Stimulated activated naive B cell treated with anti-CD40 and anti-IgM and Interleukin-4, amounts not matched to agents 10 μg/mL and 1 μg/mL and 100 μg/mL, for 72 hours (primary cell): ENCODE results near the gene ELK3.
A peak's percentile ranks its signal among the peaks of the same experiment; 100 is the strongest.

Source experiments
- ATAC-seq, 2 donors: fragments of 150-1000 bp; cut with Tn5 transposase; replicated peaks; 2 replicates each; pipeline ENCODE4 v1.10.0; 2021; ENCODE audit warnings: moderate library complexity in 1 of 2
- DNase-seq: peaks from one replicate; pipeline ENCODE4 v3.0.0; 2021
- H3K27ac Mint-ChIP-seq: one replicate; pipeline ENCODE4 v1.8.0; 2022; ENCODE audit warnings: mild to moderate bottlenecking, mixed read lengths
- H3K27me3 Mint-ChIP-seq, 2 donors: one replicate each; pipeline ENCODE4 v1.8.0; 2022; ENCODE audit warnings: mixed read lengths in 2 of 2
- H3K36me3 Mint-ChIP-seq, 2 donors: one replicate each; pipeline ENCODE4 v1.8.0; 2022; ENCODE audit warnings: mixed read lengths in 2 of 2, mild to moderate bottlenecking in 1 of 2
- H3K4me1 Mint-ChIP-seq, 2 donors: one replicate each; pipeline ENCODE4 v1.8.0; 2022; ENCODE audit warnings: mixed read lengths in 2 of 2, mild to moderate bottlenecking in 1 of 2
- H3K4me3 Mint-ChIP-seq, 2 donors: one replicate each; pipeline ENCODE4 v1.8.0; 2022; ENCODE audit warnings: mild to moderate bottlenecking in 2 of 2, mixed read lengths in 2 of 2, moderate library complexity in 1 of 2
- H3K9me3 Mint-ChIP-seq, 2 donors: one replicate each; pipeline ENCODE4 v1.8.0; 2022; ENCODE audit warnings: mixed read lengths in 2 of 2, mild to moderate bottlenecking in 1 of 2

ELK3 gene

GRCh38 chr12:96239711-96240635, 45.8 kb downstream of the ELK3 start:
- ATAC-seq (no peak), DNase-seq (no peak)
- H3K36me3 Mint-ChIP-seq = peaks cover 30 to 50% of the 10 kb centered on the region in 2 donors
- H3K27ac Mint-ChIP-seq = peak overlapping the region; percentile 47
- H3K4me3 Mint-ChIP-seq = no peak overlapping the region
- H3K27me3 Mint-ChIP-seq = no peaks in the 10 kb centered on the region
- H3K9me3 Mint-ChIP-seq = no peaks in the 10 kb centered on the region
- peaks cover 34 to 46% of the 10 kb centered on the region in 2 donors for H3K4me1 Mint-ChIP-seq

- ATAC-seq (no peak), DNase-seq (no peak)
- Mint-ChIP-seq H3K4me1 (peaks cover 33 to 41% of the 10 kb centered on the region in 2 donors), H3K4me3 (no peak overlapping the region), H3K27ac (no peak overlapping the region), H3K36me3 (peaks cover 24 to 49% of the 10 kb centered on the region in 2 donors), H3K27me3 (no peaks in the 10 kb centered on the region), H3K9me3 (no peaks in the 10 kb centered on the region)
Measured at GRCh38 chr12:96240656-96241055, 46.5 kb downstream of the ELK3 start.

- Mint-ChIP-seq H3K4me3 (no peak overlapping the region), H3K9me3 (no peaks in the 10 kb centered on the region), H3K36me3 (peaks cover 22 to 44% of the 10 kb centered on the region in 2 donors), H3K27me3 (no peaks in the 10 kb centered on the region), H3K4me1 (peaks cover 29 to 37% of the 10 kb centered on the region in 2 donors), H3K27ac (no peak overlapping the region)
- no peak for DNase-seq
- no peak for ATAC-seq
Measured at GRCh38 chr12:96241431-96241830, 47.3 kb downstream of the ELK3 start.

GRCh38 chr12:96241846-96242256, 47.7 kb downstream of the ELK3 start:
- H3K27ac Mint-ChIP-seq = peak overlapping the region; percentile 44
- no peaks in the 10 kb centered on the region for H3K27me3 Mint-ChIP-seq
- peaks cover 26 to 45% of the 10 kb centered on the region in 2 donors for H3K36me3 Mint-ChIP-seq
- ATAC-seq (no peak), DNase-seq (no peak)
- no peaks in the 10 kb centered on the region for H3K9me3 Mint-ChIP-seq
- no peak overlapping the region for H3K4me3 Mint-ChIP-seq
- peaks cover 25 to 37% of the 10 kb centered on the region in 2 donors for H3K4me1 Mint-ChIP-seq

- Mint-ChIP-seq H3K27ac (peak overlapping the region; percentile 66), H3K36me3 (peaks cover 32 to 47% of the 10 kb centered on the region in 2 donors), H3K9me3 (no peaks in the 10 kb centered on the region), H3K4me1 (peaks cover 24 to 37% of the 10 kb centered on the region in 2 donors), H3K4me3 (no peak overlapping the region), H3K27me3 (no peaks in the 10 kb centered on the region)
- no peak for DNase-seq
- no peak for ATAC-seq
Measured at GRCh38 chr12:96242597-96242996, 48.4 kb downstream of the ELK3 start.

GRCh38 chr12:96244826-96245225, 50.7 kb downstream of the ELK3 start:
- no peaks in the 10 kb centered on the region for H3K9me3 Mint-ChIP-seq
- H3K27me3 Mint-ChIP-seq = no peaks in the 10 kb centered on the region
- DNase-seq (no peak), ATAC-seq (no peak)
- H3K4me3 Mint-ChIP-seq = no peak overlapping the region
- H3K4me1 Mint-ChIP-seq = peaks cover 29 to 47% of the 10 kb centered on the region in 2 donors
- H3K27ac Mint-ChIP-seq = no peak overlapping the region
- peaks cover 41 to 59% of the 10 kb centered on the region in 2 donors for H3K36me3 Mint-ChIP-seq

GRCh38 chr12:96246926-96247505, 52.8 kb downstream of the ELK3 start:
- H3K4me1 Mint-ChIP-seq = peaks cover 34 to 59% of the 10 kb centered on the region in 2 donors
- peaks cover 49 to 70% of the 10 kb centered on the region in 2 donors for H3K36me3 Mint-ChIP-seq
- H3K27ac Mint-ChIP-seq = peak overlapping the region; percentile 59

GRCh38 chr12:96247563-96247962, 53.4 kb downstream of the ELK3 start:
- Mint-ChIP-seq H3K4me1 (peaks cover 34 to 58% of the 10 kb centered on the region in 2 donors), H3K9me3 (no peaks in the 10 kb centered on the region), H3K27me3 (no peaks in the 10 kb centered on the region), H3K4me3 (peak overlapping the region; percentile 23 to 51), H3K36me3 (peaks cover 51 to 73% of the 10 kb centered on the region in 2 donors), H3K27ac (peak overlapping the region; percentile 74)
- peak; percentile 88 to 89 for ATAC-seq
- DNase-seq = peak; percentile 35

More at GRCh38 chr12:96246926-96247505, 52.8 kb downstream of the ELK3 start:
- no peak overlapping the region for H3K4me3 Mint-ChIP-seq
- ATAC-seq = no peak
- DNase-seq = no peak
- no peaks in the 10 kb centered on the region for H3K27me3 Mint-ChIP-seq
- no peaks in the 10 kb centered on the region for H3K9me3 Mint-ChIP-seq

GRCh38 chr12:96248136-96248931, 54.2 kb downstream of the ELK3 start:
- Mint-ChIP-seq H3K27me3 (no peaks in the 10 kb centered on the region), H3K4me1 (peaks cover 31 to 50% of the 10 kb centered on the region in 2 donors), H3K27ac (peak overlapping the region; percentile 74), H3K9me3 (no peaks in the 10 kb centered on the region), H3K4me3 (no peak overlapping the region), H3K36me3 (peaks cover 49 to 68% of the 10 kb centered on the region in 2 donors)
- ATAC-seq (peak in 1 of 2 donors; percentile 40), DNase-seq (no peak)

- H3K4me1 Mint-ChIP-seq = peaks cover 33 to 46% of the 10 kb centered on the region in 2 donors
- ATAC-seq (no peak), DNase-seq (no peak)
- peaks cover 51 to 74% of the 10 kb centered on the region in 2 donors for H3K36me3 Mint-ChIP-seq
- H3K27ac Mint-ChIP-seq = peak overlapping the region; percentile 92
- H3K27me3 Mint-ChIP-seq = no peaks in the 10 kb centered on the region
- peak overlapping the region; percentile 41 to 54 for H3K4me3 Mint-ChIP-seq
- no peaks in the 10 kb centered on the region for H3K9me3 Mint-ChIP-seq
Measured at GRCh38 chr12:96249196-96250118, 55.3 kb downstream of the ELK3 start.

GRCh38 chr12:96250119-96250685, 56.0 kb downstream of the ELK3 start:
- peak overlapping the region; percentile 92 for H3K27ac Mint-ChIP-seq
- H3K36me3 Mint-ChIP-seq = peaks cover 54 to 69% of the 10 kb centered on the region in 2 donors
- no peak for ATAC-seq
- H3K27me3 Mint-ChIP-seq = no peaks in the 10 kb centered on the region
- no peaks in the 10 kb centered on the region for H3K9me3 Mint-ChIP-seq
- no peak for DNase-seq
- H3K4me3 Mint-ChIP-seq = peak overlapping the region in 1 of 2 donors; percentile 54
- H3K4me1 Mint-ChIP-seq = peaks cover 37 to 46% of the 10 kb centered on the region in 2 donors

GRCh38 chr12:96255077-96255476, 60.9 kb downstream of the ELK3 start:
- Mint-ChIP-seq H3K9me3 (no peaks in the 10 kb centered on the region), H3K4me3 (no peak overlapping the region), H3K27ac (peak overlapping the region; percentile 37), H3K36me3 (peaks cover 28 to 35% of the 10 kb centered on the region in 2 donors), H3K27me3 (no peaks in the 10 kb centered on the region), H3K4me1 (peaks cover 16 to 22% of the 10 kb centered on the region in 2 donors)
- no peak for DNase-seq
- ATAC-seq = no peak
